22Rv1 (cell line): ENCODE measurements around the gene TRMT2A.

ENCODE experiments used
- CTCF ChIP-seq: fragments of 450-650 bp; IDR thresholded peaks from 2 replicates; pipeline ENCODE4 v1.5.1; 2017; ENCODE audit warnings: mild to moderate bottlenecking
- ZFX ChIP-seq: fragments of 450-650 bp; IDR thresholded peaks from 2 replicates; pipeline ENCODE4 v1.6.1; 2017; ENCODE audit warnings: antibody characterized with exemption, borderline replicate concordance

- no peak for TF ChIP-seq CTCF
- no peak for TF ChIP-seq ZFX
These were observed 38.5 kb upstream of the TRMT2A start for GRCh38 chr22:20155330-20156041.
